PC-3 (cell line): Measurements from ENCODE around the gene CHMP4B. TPM values are rescaled to one million over a fixed set of nuclear protein-coding genes. Genes with fewer than 3 reads are reported as not detected.

Source experiments
- ATAC-seq: fragments of 200-7000 bp; cut with Tn5 transposase; 2 replicates; pipeline ENCODE4 v1.9.1; 2020; ENCODE audit warnings: mild to moderate bottlenecking, moderate library complexity
- BruUV-seq: library from RNA; stranded (reverse); fragments of 400-500 nt; replicated peaks from 2 replicates; lab custom pipeline; 2021; lab: Mats Ljungman, UMichigan
- CTCF ChIA-PET: fragments of 300-600 bp; sonication (Branson Sonifier 250); formaldehyde crosslinking; loops from one replicate; lab custom pipeline; 2022; ENCODE audit warnings: antibody characterized with exemption; lab: Charles Lee
- POLR2A ChIA-PET: fragments of 300-600 bp; sonication (Branson Sonifier 250); formaldehyde crosslinking; loops from one replicate; lab custom pipeline; 2022; ENCODE audit warnings: antibody characterized with exemption; ENCODE audit not compliant: unreplicated experiment; lab: Charles Lee
- DNase-seq: peaks from one replicate; pipeline ENCODE4 v3.0.0-alpha.2; 2015
- H2AFZ ChIP-seq: fragments of 300-600 bp; sonication (generic); 2 replicates; pipeline ENCODE4 v1.6.0; 2016; ENCODE audit warnings: antibody characterized with exemption, low read length
- H3F3A ChIP-seq: fragments of 300-600 bp; sonication (generic); one replicate; pipeline ENCODE4 v1.6.0; 2017; ENCODE audit warnings: antibody characterized with exemption, low read length, control low read depth, mild to moderate bottlenecking; ENCODE audit not compliant: unreplicated experiment
- H3K27ac ChIP-seq: fragments of 300-600 bp; sonication (generic); 2 replicates; pipeline ENCODE4 v1.5.1; 2016; ENCODE audit warnings: mild to moderate bottlenecking, low read length
- H3K27me3 ChIP-seq: fragments of 300-600 bp; sonication (generic); 2 replicates; pipeline ENCODE4 v1.6.1; 2016; ENCODE audit warnings: low read length, mixed read lengths
- H3K36me3 ChIP-seq: fragments of 300-600 bp; sonication (generic); 2 replicates; pipeline ENCODE4 v1.6.1; 2016; ENCODE audit warnings: low read depth, mixed run types, low read length, mixed read lengths
- H3K4me1 ChIP-seq: fragments of 300-600 bp; sonication (generic); 2 replicates; pipeline ENCODE4 v1.5.1; 2016; ENCODE audit warnings: low read length; ENCODE audit not compliant: insufficient read depth
- H3K4me2 ChIP-seq: fragments of 300-600 bp; sonication (generic); 2 replicates; pipeline ENCODE4 v1.6.0; 2016; ENCODE audit warnings: low read length
- H3K4me3 ChIP-seq: fragments of 300-600 bp; sonication (generic); 2 replicates; pipeline ENCODE4 v1.5.1; 2016; ENCODE audit warnings: mild to moderate bottlenecking, low read length, mixed read lengths
- H3K79me2 ChIP-seq: fragments of 300-600 bp; sonication (generic); 2 replicates; pipeline ENCODE4 v1.6.1; 2017; ENCODE audit warnings: low read length, mixed read lengths
- H3K9ac ChIP-seq: fragments of 300-600 bp; sonication (generic); 2 replicates; pipeline ENCODE4 v1.6.0; 2016; ENCODE audit warnings: mild to moderate bottlenecking, low read length
- H3K9me2 ChIP-seq: fragments of 300-600 bp; sonication (generic); replicated peaks from 2 replicates; pipeline ENCODE4 v1.6.1; 2016; ENCODE audit warnings: mixed run types, low read length, mixed read lengths
- H3K9me3 ChIP-seq: fragments of 300-600 bp; sonication (generic); 2 replicates; pipeline ENCODE4 v1.6.1; 2016; ENCODE audit warnings: low read length, mixed read lengths
- H4K20me1 ChIP-seq: fragments of 300-600 bp; sonication (generic); 2 replicates; pipeline ENCODE4 v1.6.1; 2016; ENCODE audit warnings: low read length, mixed read lengths
- CTCF ChIP-seq: fragments of 300-600 bp; sonication (generic); conservative IDR thresholded peaks from 2 replicates; pipeline ENCODE4 v1.5.1; 2017; ENCODE audit warnings: antibody characterized with exemption, low read depth, mild to moderate bottlenecking, low read length
- EZH2 ChIP-seq: fragments of 300-600 bp; sonication (generic); IDR thresholded peaks from one replicate; pipeline ENCODE4 v1.6.1; 2017; ENCODE audit warnings: antibody characterized with exemption, mild to moderate bottlenecking, low read length; ENCODE audit not compliant: unreplicated experiment
- EZH2phosphoT487 ChIP-seq: fragments of 300-600 bp; sonication (generic); IDR thresholded peaks from 2 replicates; pipeline ENCODE4 v1.6.1; 2018; ENCODE audit warnings: mild to moderate bottlenecking, antibody characterized with exemption, low read length, borderline replicate concordance
- intact Hi-C: fragments of 100-400 bp; cut with micrococcal nuclease; formaldehyde crosslinking; loops from 2 replicates; pipeline ENCODE4 v1.9.0; 2023
- total RNA-seq: library from RNA; depleted of rRNA; stranded (reverse); fragments of >200 nt; gene quantifications from 2 replicates; pipeline ENCODE4 v1.2.3, GENCODE V29; 2014

The CHMP4B gene
- total RNA-seq, 1 experiment from 2014 or later: 68.8 TPM

- Histone ChIP-seq H3K27ac (no peak overlapping the region), H3K4me2 (no peak overlapping the region), H3K9ac (no peak overlapping the region), H3K4me1 (peaks cover 10% of the 10 kb centered on the region; the same call in 1 of the 2 replicates), H3K79me2 (peaks cover 65% of the 10 kb centered on the region), H3K4me3 (no peak overlapping the region), H3K36me3 (peaks cover 21% of the 10 kb centered on the region), H3F3A (no peaks in the 10 kb centered on the region), H2AFZ (no peak overlapping the region), H3K27me3 (no peaks in the 10 kb centered on the region), H3K9me3 (no peaks in the 10 kb centered on the region), H3K9me2 (no peaks in the 10 kb centered on the region), H4K20me1 (peaks cover 26% of the 10 kb centered on the region; the same call in 1 of the 2 replicates)
- CTCF ChIA-PET: no interaction called here
- POLR2A ChIA-PET: no interaction called here
- DNase-seq: no peak
- intact Hi-C loops: no loop called here
- TF ChIP-seq EZH2 (no peak), CTCF (no peak), EZH2phosphoT487 (no peak)
- no peak for ATAC-seq
- no TSS peak for BruUV-seq
Observed at GRCh38 chr20:33848391-33848790, 37.2 kb downstream of the CHMP4B start.

- Histone ChIP-seq H3K27ac (no peak overlapping the region), H4K20me1 (peaks cover 17% of the 10 kb centered on the region; the same call in 1 of the 2 replicates), H3K36me3 (peaks cover 35% of the 10 kb centered on the region), H3K9me2 (no peaks in the 10 kb centered on the region), H3K4me3 (no peak overlapping the region), H3K27me3 (no peaks in the 10 kb centered on the region), H3K9ac (no peak overlapping the region), H3K4me1 (no peaks in the 10 kb centered on the region), H3K9me3 (no peaks in the 10 kb centered on the region), H3K79me2 (peaks cover 47% of the 10 kb centered on the region), H2AFZ (no peak overlapping the region), H3F3A (no peaks in the 10 kb centered on the region), H3K4me2 (no peak overlapping the region)
- intact Hi-C loops: no loop called here
- TF ChIP-seq CTCF: no peak
- TF ChIP-seq EZH2: no peak
- no peak for TF ChIP-seq EZH2phosphoT487
- ChIA-PET POLR2A (no interaction called here), CTCF (no interaction called here)
- peak; percentile 17 for DNase-seq
- peak; percentile 72 for ATAC-seq
- no TSS peak for BruUV-seq
Observed at GRCh38 chr20:33850159-33850558, 39.0 kb downstream of the CHMP4B start.

GRCh38 chr20:33851842-33852466 lies 40.8 kb downstream of the CHMP4B start:
- no peaks in the 10 kb centered on the region for H3F3A ChIP-seq
- no peak for DNase-seq
- H3K4me1 ChIP-seq: no peaks in the 10 kb centered on the region
- POLR2A ChIA-PET: no interaction called here
- TF ChIP-seq EZH2phosphoT487 (no peak), EZH2 (no peak), CTCF (no peak)
- no peaks in the 10 kb centered on the region for H3K9me2 ChIP-seq
- no peak for ATAC-seq
- no peaks in the 10 kb centered on the region for H3K9me3 ChIP-seq
- no peak overlapping the region for H2AFZ ChIP-seq
- no peaks in the 10 kb centered on the region for H3K27me3 ChIP-seq
- H3K4me3 ChIP-seq: no peak overlapping the region
- CTCF ChIA-PET: no interaction called here
- peaks cover 29% of the 10 kb centered on the region for H3K79me2 ChIP-seq
- no peak overlapping the region for H3K27ac ChIP-seq
- no peak overlapping the region for H3K9ac ChIP-seq
- H4K20me1 ChIP-seq: peaks cover 11% of the 10 kb centered on the region; the same call in 1 of the 2 replicates
- intact Hi-C loops: no loop called here
- H3K36me3 ChIP-seq: peaks cover 35% of the 10 kb centered on the region
- no TSS peak for BruUV-seq
- no peak overlapping the region for H3K4me2 ChIP-seq
